ENCODE data around the gene PACRG. TPM values are rescaled to one million over a fixed set of nuclear protein-coding genes. Genes with fewer than 3 reads are reported as not detected.
"Not testable (repeated sequence)": the region's sequence is repeated elsewhere in the genome, so short reads cannot be mapped to it uniquely, and the experiment has no call there.

Gene PACRG
- total RNA-seq, 6 donors from 2014 or later: 0.52 to 15.3 (median 3.1) TPM

GRCh38 chr6:163314791-163315470 lies 587.2 kb downstream of the PACRG start:
- ATAC-seq (ENCODE audit: low FRiP score in 2 of 2) (no peak), DNase-seq (no peak)
- TF ChIP-seq POLR2A (IDR thresholded peaks at IDR 0.05) (no peak), EP300 (IDR thresholded peaks at IDR 0.05) (no peak), POLR2AphosphoS5 (IDR thresholded peaks at IDR 0.05) (no peak)
- TF ChIP-seq, protein P1, sequence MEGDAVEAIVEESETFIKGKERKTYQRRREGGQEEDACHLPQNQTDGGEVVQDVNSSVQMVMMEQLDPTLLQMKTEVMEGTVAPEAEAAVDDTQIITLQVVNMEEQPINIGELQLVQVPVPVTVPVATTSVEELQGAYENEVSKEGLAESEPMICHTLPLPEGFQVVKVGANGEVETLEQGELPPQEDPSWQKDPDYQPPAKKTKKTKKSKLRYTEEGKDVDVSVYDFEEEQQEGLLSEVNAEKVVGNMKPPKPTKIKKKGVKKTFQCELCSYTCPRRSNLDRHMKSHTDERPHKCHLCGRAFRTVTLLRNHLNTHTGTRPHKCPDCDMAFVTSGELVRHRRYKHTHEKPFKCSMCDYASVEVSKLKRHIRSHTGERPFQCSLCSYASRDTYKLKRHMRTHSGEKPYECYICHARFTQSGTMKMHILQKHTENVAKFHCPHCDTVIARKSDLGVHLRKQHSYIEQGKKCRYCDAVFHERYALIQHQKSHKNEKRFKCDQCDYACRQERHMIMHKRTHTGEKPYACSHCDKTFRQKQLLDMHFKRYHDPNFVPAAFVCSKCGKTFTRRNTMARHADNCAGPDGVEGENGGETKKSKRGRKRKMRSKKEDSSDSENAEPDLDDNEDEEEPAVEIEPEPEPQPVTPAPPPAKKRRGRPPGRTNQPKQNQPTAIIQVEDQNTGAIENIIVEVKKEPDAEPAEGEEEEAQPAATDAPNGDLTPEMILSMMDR (IDR thresholded peaks at IDR 0.05): no peak
- no peak overlapping the region for H3K4me3 ChIP-seq
- H3K4me1 ChIP-seq: peaks cover 0 to 2% (median 0%) of the 10 kb centered on the region in 4 donors
- WGBS, 2 donors: 92% methylated on average over 11 of the region's 11 CpGs
- H3K9me3 ChIP-seq: no peaks in the 10 kb centered on the region
- no peaks in the 10 kb centered on the region for H3K27me3 ChIP-seq
- H3K36me3 ChIP-seq: no peaks in the 10 kb centered on the region
- no peak overlapping the region for H3K27ac ChIP-seq

DNA sequence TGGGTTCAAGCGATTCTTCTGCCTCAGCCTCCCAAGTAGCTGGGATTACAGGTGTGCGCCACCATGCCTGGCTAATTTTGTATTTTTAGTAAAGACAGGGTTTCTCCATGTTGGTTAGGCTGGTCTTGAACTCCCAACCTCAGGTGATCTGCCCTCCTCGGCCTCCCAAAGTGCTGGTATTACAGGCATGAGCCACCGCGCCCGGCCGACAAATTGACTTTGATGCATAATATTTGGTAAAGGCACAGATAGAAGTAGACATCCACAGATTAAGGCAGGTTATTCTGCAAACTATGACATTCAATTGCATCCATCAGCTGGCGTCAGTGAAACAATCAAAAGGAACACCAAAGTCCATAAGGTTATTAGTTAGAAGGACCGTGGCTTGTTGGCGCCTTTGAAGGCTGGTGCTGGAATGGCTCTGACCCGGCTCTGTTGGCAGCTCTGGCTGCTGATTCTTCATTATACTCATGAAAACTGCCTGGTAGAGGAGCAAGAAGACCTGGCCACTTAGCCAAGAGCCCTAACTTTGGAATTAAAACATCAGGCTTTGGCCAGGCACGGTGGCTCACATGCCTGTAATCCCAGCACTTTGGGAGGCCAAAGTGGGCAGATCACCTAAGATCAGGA lies 589.2 kb downstream of the PACRG start:
- not testable (repeated sequence) for H3K27ac ChIP-seq; ATAC-seq (ENCODE audit: low FRiP score in 2 of 2); H3K9me3 ChIP-seq; H3K4me1 ChIP-seq; H3K27me3 ChIP-seq; H3K4me3 ChIP-seq; H3K36me3 ChIP-seq; DNase-seq
- whole genome bisulfite sequencing, 2 donors: 95 to 96% methylated on average over 12 of the region's 12 CpGs

DNA sequence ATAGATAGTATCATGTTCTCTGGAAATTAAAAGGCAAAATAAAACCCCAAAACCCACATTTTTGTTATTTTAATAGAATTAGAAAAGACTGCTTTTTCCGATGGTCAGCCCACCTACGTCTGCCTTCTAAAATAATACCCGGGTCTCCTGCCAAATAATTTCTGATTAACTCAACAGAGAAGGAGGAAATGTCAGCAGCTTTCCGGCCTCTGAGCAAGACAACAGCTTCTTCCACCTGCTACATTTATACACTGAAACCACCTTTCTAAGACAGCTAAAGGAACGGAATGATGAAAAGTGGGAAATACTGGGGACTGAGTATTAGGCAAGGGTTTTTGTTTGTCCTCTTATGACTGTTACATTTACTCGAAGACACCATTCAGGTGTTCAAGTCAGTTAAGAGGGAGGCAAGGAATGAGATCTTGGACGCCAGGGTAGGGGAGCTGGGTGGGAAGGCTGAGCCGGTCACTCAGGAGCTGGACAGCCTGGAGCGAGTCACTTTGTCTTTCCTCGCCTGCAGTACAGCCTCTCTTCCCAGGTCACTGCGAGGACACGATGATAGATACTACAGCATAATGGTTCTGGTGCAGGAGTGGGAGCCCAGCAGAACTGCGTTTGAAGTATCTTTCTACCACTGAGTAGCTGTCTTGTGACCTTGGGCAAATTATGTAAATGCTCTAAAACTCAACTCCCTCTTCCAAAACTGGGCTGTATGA lies 590.5 kb downstream of the PACRG start:
- ATAC-seq (ENCODE audit: low FRiP score in 2 of 2) (no peak), DNase-seq (no peak)
- Histone ChIP-seq H3K4me3 (no peak overlapping the region), H3K4me1 (peaks cover 0 to 7% (median 3%) of the 10 kb centered on the region in 4 donors), H3K27ac (peak overlapping the region in 1 of 4 donors; percentile 35), H3K9me3 (no peaks in the 10 kb centered on the region), H3K36me3 (no peaks in the 10 kb centered on the region), H3K27me3 (no peaks in the 10 kb centered on the region)
- WGBS, 2 donors: 67 to 71% methylated on average over 13 of the region's 13 CpGs
- TF ChIP-seq, protein P1 (IDR thresholded peaks at IDR 0.05): no peak
- TF ChIP-seq POLR2A (IDR thresholded peaks at IDR 0.05): no peak
- no peak for TF ChIP-seq POLR2AphosphoS5 (IDR thresholded peaks at IDR 0.05)
- no peak for TF ChIP-seq EP300 (IDR thresholded peaks at IDR 0.05)

- no peaks in the 10 kb centered on the region for H3K36me3 ChIP-seq
- no peaks in the 10 kb centered on the region for H3K27me3 ChIP-seq
- DNase-seq (no peak), ATAC-seq (ENCODE audit: low FRiP score in 2 of 2) (no peak)
- H3K27ac ChIP-seq: peak overlapping the region in 1 of 4 donors; percentile 57
- 80 to 84% methylated on average over 8 to 10 of the region's 10 CpGs for WGBS, 2 donors
- TF ChIP-seq, protein P1 (IDR thresholded peaks at IDR 0.05): no peak
- peaks cover 0 to 14% (median 7%) of the 10 kb centered on the region in 4 donors for H3K4me1 ChIP-seq
- H3K9me3 ChIP-seq: no peaks in the 10 kb centered on the region
- no peak overlapping the region for H3K4me3 ChIP-seq
Measured at GRCh38 chr6:163319609-163320366, 592.0 kb downstream of the PACRG start.

GRCh38 chr6:163320402-163320801 lies 592.6 kb downstream of the PACRG start:
- H3K36me3 ChIP-seq: no peaks in the 10 kb centered on the region
- ATAC-seq (ENCODE audit: low FRiP score in 2 of 2): no peak
- peak overlapping the region in 1 of 4 donors; percentile 57 for H3K27ac ChIP-seq

More at GRCh38 chr6:163320402-163320801, 592.6 kb downstream of the PACRG start:
- 50 to 56% methylated on average over 3 of the region's 3 CpGs for WGBS, 2 donors
- TF ChIP-seq EP300 (IDR thresholded peaks at IDR 0.05): no peak
- TF ChIP-seq, protein P1 (IDR thresholded peaks at IDR 0.05): no peak
- TF ChIP-seq POLR2AphosphoS5 (IDR thresholded peaks at IDR 0.05): no peak
- no peak for TF ChIP-seq POLR2A (IDR thresholded peaks at IDR 0.05)
- no peaks in the 10 kb centered on the region for H3K27me3 ChIP-seq
- no peak for DNase-seq
- no peaks in the 10 kb centered on the region for H3K9me3 ChIP-seq
- H3K4me1 ChIP-seq: peaks cover 0 to 19% (median 9%) of the 10 kb centered on the region in 4 donors
- no peak overlapping the region for H3K4me3 ChIP-seq

All from upper lobe of left lung (tissue), 6 donors.